ENCODE results near the gene OR2AT4. TPM values are rescaled to one million over a fixed set of nuclear protein-coding genes. Genes with fewer than 3 reads are reported as not detected.
"Not testable (repeated sequence)": the region's sequence is repeated elsewhere in the genome, so short reads cannot be mapped to it uniquely, and the experiment has no call there.

OR2AT4 gene
- total RNA-seq, 1 donor from 2014 or later: not detected

- Mint-ChIP-seq H3K4me1 (ENCODE audit: low read depth, unreplicated experiment) (no peaks in the 10 kb centered on the region), H3K27me3 (ENCODE audit: unreplicated experiment) (no peaks in the 10 kb centered on the region), H3K27ac (ENCODE audit: unreplicated experiment) (no peak overlapping the region), H3K4me3 (ENCODE audit: unreplicated experiment) (no peak overlapping the region), H3K36me3 (ENCODE audit: unreplicated experiment) (peaks cover 5% of the 10 kb centered on the region), H3K9me3 (ENCODE audit: unreplicated experiment) (peaks cover 2% of the 10 kb centered on the region)
- no peak for DNase-seq
- no peak for TF ChIP-seq CTCF (IDR thresholded peaks at IDR 0.05; ENCODE audit: partially characterized antibody, unreplicated experiment)
Observed at GRCh38 chr11:75055511-75055910, 41.2 kb downstream of the OR2AT4 start.

- peaks cover 6% of the 10 kb centered on the region for H3K9me3 Mint-ChIP-seq (ENCODE audit: unreplicated experiment)
- H3K4me3 Mint-ChIP-seq (ENCODE audit: unreplicated experiment): no peak overlapping the region
- H3K36me3 Mint-ChIP-seq (ENCODE audit: unreplicated experiment): peaks cover 5% of the 10 kb centered on the region
- peaks cover 2% of the 10 kb centered on the region for H3K27me3 Mint-ChIP-seq (ENCODE audit: unreplicated experiment)
- DNase-seq: no peak
- no peaks in the 10 kb centered on the region for H3K4me1 Mint-ChIP-seq (ENCODE audit: low read depth, unreplicated experiment)
- no peak for TF ChIP-seq CTCF (IDR thresholded peaks at IDR 0.05; ENCODE audit: partially characterized antibody, unreplicated experiment)
- no peak overlapping the region for H3K27ac Mint-ChIP-seq (ENCODE audit: unreplicated experiment)
Observed at GRCh38 chr11:75052457-75052856, 44.2 kb downstream of the OR2AT4 start.

- peaks cover 5% of the 10 kb centered on the region for H3K36me3 Mint-ChIP-seq (ENCODE audit: unreplicated experiment)
- no peak overlapping the region for H3K27ac Mint-ChIP-seq (ENCODE audit: unreplicated experiment)
- DNase-seq: no peak
- peaks cover 2% of the 10 kb centered on the region for H3K27me3 Mint-ChIP-seq (ENCODE audit: unreplicated experiment)
- no peaks in the 10 kb centered on the region for H3K4me1 Mint-ChIP-seq (ENCODE audit: low read depth, unreplicated experiment)
- no peak for TF ChIP-seq CTCF (IDR thresholded peaks at IDR 0.05; ENCODE audit: partially characterized antibody, unreplicated experiment)
- H3K9me3 Mint-ChIP-seq (ENCODE audit: unreplicated experiment): peaks cover 6% of the 10 kb centered on the region
- no peak overlapping the region for H3K4me3 Mint-ChIP-seq (ENCODE audit: unreplicated experiment)
Observed at GRCh38 chr11:75051043-75051442, 45.6 kb downstream of the OR2AT4 start.

- no peak overlapping the region for H3K27ac Mint-ChIP-seq (ENCODE audit: unreplicated experiment)
- peaks cover 2% of the 10 kb centered on the region for H3K27me3 Mint-ChIP-seq (ENCODE audit: unreplicated experiment)
- H3K36me3 Mint-ChIP-seq (ENCODE audit: unreplicated experiment): peaks cover 5% of the 10 kb centered on the region
- peaks cover 6% of the 10 kb centered on the region for H3K9me3 Mint-ChIP-seq (ENCODE audit: unreplicated experiment)
- DNase-seq: no peak
- no peak for TF ChIP-seq CTCF (IDR thresholded peaks at IDR 0.05; ENCODE audit: partially characterized antibody, unreplicated experiment)
- no peaks in the 10 kb centered on the region for H3K4me1 Mint-ChIP-seq (ENCODE audit: low read depth, unreplicated experiment)
- no peak overlapping the region for H3K4me3 Mint-ChIP-seq (ENCODE audit: unreplicated experiment)
Observed at GRCh38 chr11:75050516-75050915, 46.2 kb downstream of the OR2AT4 start.

- not testable (repeated sequence) for H3K4me3 Mint-ChIP-seq (ENCODE audit: unreplicated experiment); H3K9me3 Mint-ChIP-seq (ENCODE audit: unreplicated experiment); H3K36me3 Mint-ChIP-seq (ENCODE audit: unreplicated experiment); H3K4me1 Mint-ChIP-seq (ENCODE audit: low read depth, unreplicated experiment); DNase-seq; H3K27me3 Mint-ChIP-seq (ENCODE audit: unreplicated experiment); H3K27ac Mint-ChIP-seq (ENCODE audit: unreplicated experiment)
Observed at GRCh38 chr11:75049501-75050266, 47.0 kb downstream of the OR2AT4 start.
